Panc1 (cell line): Measurements from ENCODE around the gene ATP2B1. TPM values are rescaled to one million over a fixed set of nuclear protein-coding genes. Genes with fewer than 3 reads are reported as not detected.

ENCODE experiments used
- ATAC-seq: fragments of 200-7000 bp; cut with Tn5 transposase; 2 replicates; pipeline ENCODE4 v1.9.1; 2020; ENCODE audit warnings: mild to moderate bottlenecking, moderate library complexity
- BruUV-seq: library from RNA; stranded (reverse); fragments of 400-500 nt; replicated peaks from 2 replicates; lab custom pipeline; 2021; lab: Mats Ljungman, UMichigan
- CTCF ChIA-PET: fragments of 300-600 bp; sonication (Branson Sonifier 250); formaldehyde crosslinking; loops from one replicate; lab custom pipeline; 2022; ENCODE audit warnings: antibody characterized with exemption; lab: Charles Lee
- POLR2A ChIA-PET: fragments of 300-600 bp; sonication (Branson Sonifier 250); formaldehyde crosslinking; loops from one replicate; lab custom pipeline; 2022; ENCODE audit warnings: antibody characterized with exemption; lab: Charles Lee
- DNase-seq: peaks from one replicate; pipeline ENCODE4 v3.0.0-alpha.2; 2010; ENCODE audit warnings: low read depth, low spot score
- H3K27ac ChIP-seq: 2 replicates; pipeline ENCODE4 v1.5.1; 2011; ENCODE audit warnings: mild to moderate bottlenecking, low read length, inconsistent platforms
- H3K27me3 ChIP-seq: fragments of 200-500 bp; sonication (Bioruptor generic); 2 replicates; pipeline ENCODE4 v1.6.0; 2014; ENCODE audit warnings: low read length, inconsistent platforms; ENCODE audit not compliant: control insufficient read depth, insufficient read depth
- H3K36me3 ChIP-seq: fragments of 200-500 bp; sonication (Bioruptor generic); 2 replicates; pipeline ENCODE4 v1.5.1; 2014; ENCODE audit warnings: inconsistent platforms, mild to moderate bottlenecking, low read length, moderate library complexity; ENCODE audit not compliant: control insufficient read depth, insufficient read depth
- H3K4me1 ChIP-seq: 2 replicates; pipeline ENCODE4 v1.5.1; 2011; ENCODE audit warnings: inconsistent platforms, mild to moderate bottlenecking, low read length, moderate library complexity; ENCODE audit not compliant: control insufficient read depth, insufficient read depth
- H3K4me3 ChIP-seq, 2 experiments: 2 replicates each; pipeline ENCODE4 v1.5.1; 2011 to 2012; ENCODE audit warnings: low read depth in 2 of 2, low read length in 2 of 2, mild to moderate bottlenecking in 2 of 2, inconsistent platforms in 1 of 2, moderate library complexity in 1 of 2
- H3K9me3 ChIP-seq: fragments of 200-500 bp; sonication (Bioruptor generic); 2 replicates; pipeline ENCODE4 v1.5.1; 2014; ENCODE audit warnings: low read depth, mild to moderate bottlenecking, inconsistent platforms, low read length, moderate library complexity; ENCODE audit not compliant: control insufficient read depth, insufficient read depth
- CTCF ChIP-seq: fragments of 450-650 bp; IDR thresholded peaks from 2 replicates; pipeline ENCODE4 v1.5.1; 2017; ENCODE audit warnings: mild to moderate bottlenecking
- POLR2AphosphoS5 ChIP-seq: IDR thresholded peaks from 2 replicates; pipeline ENCODE4 v1.6.1; 2012; ENCODE audit warnings: mild to moderate bottlenecking, low read depth, low read length, moderate library complexity
- REST ChIP-seq, 2 experiments: IDR thresholded peaks; 2 replicates each; pipeline ENCODE4 v1.6.1; 2011 to 2012; ENCODE audit warnings: low read depth in 2 of 2, control low read depth in 1 of 2, low read length in 1 of 2, mild to moderate bottlenecking in 1 of 2, moderate library complexity in 1 of 2; ENCODE audit not compliant: insufficient read depth in 1 of 2
- SIN3A ChIP-seq: IDR thresholded peaks from 2 replicates; pipeline ENCODE4 v1.6.1; 2012; ENCODE audit warnings: low read depth, mild to moderate bottlenecking, low read length, moderate library complexity, borderline replicate concordance; ENCODE audit not compliant: insufficient read depth
- TCF7L2 ChIP-seq: IDR thresholded peaks from 2 replicates; pipeline ENCODE4 v1.6.1; 2011; ENCODE audit warnings: mild to moderate bottlenecking, low read depth, low read length, inconsistent platforms
- in situ Hi-C: cut with HindIII; loops from 2 replicates; pipeline ENCODE4 v1.10.0; 2016; ENCODE audit warnings: low sequenced_read_pairs, low pct_unique_long_range_greater_than_20kb
- intact Hi-C: fragments of 100-400 bp; cut with micrococcal nuclease; formaldehyde crosslinking; loops from one replicate; pipeline ENCODE4 v1.10.0; 2022; ENCODE audit not compliant: unreplicated experiment
- total RNA-seq: library from RNA; stranded (reverse); gene quantifications from one replicate; pipeline ENCODE4 v1.2.1, GENCODE V29; 2021; ENCODE audit not compliant: unreplicated experiment

The ATP2B1 gene
- total RNA-seq, 1 experiment from 2014 or later = 64.5 TPM

GRCh38 chr12:89559753-89560152 is 148.9 kb downstream of the ATP2B1 start:
- no TSS peak for BruUV-seq
- Histone ChIP-seq H3K27ac (no peak overlapping the region), H3K36me3 (no peaks in the 10 kb centered on the region), H3K9me3 (no peaks in the 10 kb centered on the region), H3K27me3 (no peaks in the 10 kb centered on the region), H3K4me3 (no peak overlapping the region), H3K4me1 (no peaks in the 10 kb centered on the region)
- in situ Hi-C loops (no loop called here), intact Hi-C loops (no loop called here)
- ChIA-PET POLR2A (no interaction called here), CTCF (no interaction called here)
- ATAC-seq (no peak), DNase-seq (no peak)
- no peak for TF ChIP-seq REST (IDR thresholded peaks at IDR 0.05; ENCODE audit: insufficient read depth in 1 of 2, low read depth in 2 of 2, low read length in 1 of 2)
- TF ChIP-seq POLR2AphosphoS5 = no peak
- no peak for TF ChIP-seq TCF7L2
- no peak for TF ChIP-seq CTCF
- no peak for TF ChIP-seq SIN3A

- no peak for DNase-seq
- no peak overlapping the region for H3K4me3 ChIP-seq
- no peaks in the 10 kb centered on the region for H3K9me3 ChIP-seq
- H3K36me3 ChIP-seq = no peaks in the 10 kb centered on the region
- no peaks in the 10 kb centered on the region for H3K27me3 ChIP-seq
- POLR2A ChIA-PET = no interaction called here
- BruUV-seq = no TSS peak
- intact Hi-C loops = no loop called here
- no peaks in the 10 kb centered on the region for H3K4me1 ChIP-seq
- no peak overlapping the region for H3K27ac ChIP-seq
- CTCF ChIA-PET = interaction anchor here (0.5 kb wide), 1 partner anchor 15 kb away, joined by 5 read pairs; no protein-coding TSS in a partner anchor
- no peak for TF ChIP-seq REST (IDR thresholded peaks at IDR 0.05; ENCODE audit: insufficient read depth in 1 of 2, low read depth in 2 of 2, low read length in 1 of 2)
- no peak for TF ChIP-seq CTCF
- TF ChIP-seq SIN3A = no peak
- no peak for TF ChIP-seq POLR2AphosphoS5
- TF ChIP-seq TCF7L2 = no peak
- ATAC-seq = no peak
- in situ Hi-C loops = no loop called here
Observed at GRCh38 chr12:89556976-89557375, 151.7 kb downstream of the ATP2B1 start.
